NCI-H748 (cell line): ENCODE results near the gene CCDC89.
"Not testable (repeated sequence)": the region's sequence is repeated elsewhere in the genome, so short reads cannot be mapped to it uniquely, and the experiment has no call there.

ENCODE experiments used
- DNase-seq: peaks from one replicate; lab custom pipeline; 2025; ENCODE audit not compliant: unreplicated experiment; lab: John Stamatoyannopoulos, UW

The CCDC89 gene

DNA sequence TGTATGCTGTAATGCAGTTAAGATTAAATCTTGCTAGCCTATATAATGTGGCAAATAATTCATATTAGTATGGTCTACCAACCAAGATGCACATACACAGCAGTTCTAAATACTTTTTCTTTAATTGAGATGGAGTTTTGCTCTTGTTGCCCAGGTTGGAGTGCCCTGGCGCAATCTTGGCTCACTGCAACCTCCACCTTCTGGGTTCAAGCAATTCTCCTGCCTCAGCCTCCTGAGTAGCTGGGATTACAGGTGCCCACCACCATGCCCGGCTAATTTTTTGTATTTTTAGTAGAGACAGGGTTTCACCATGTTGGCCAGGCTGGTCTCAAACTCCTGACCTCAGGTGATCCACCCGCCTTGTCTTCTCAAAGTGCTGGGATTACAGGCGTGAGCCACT is 31.7 kb downstream of the CCDC89 start:
- DNase-seq, result not testable (repeated sequence)

GRCh38 chr11:85652786-85653447 is 33.1 kb downstream of the CCDC89 start:
- DNase-seq, result no peak

- no peak for DNase-seq
Measured at GRCh38 chr11:85651118-85651517, 34.9 kb downstream of the CCDC89 start.

- DNase-seq, result peak; percentile 89
Measured at GRCh38 chr11:85647604-85648299, 38.2 kb downstream of the CCDC89 start, which contains the start of gene TMEM126A. Gene TMEM126A (plus strand): TSS chr11:85647967. CDS start chr11:85650256, 2,289 bp downstream.

- DNase-seq, result no peak
Measured at GRCh38 chr11:85647078-85647477, 38.9 kb downstream of the CCDC89 start.

GRCh38 chr11:85643191-85643614 is 42.8 kb downstream of the CCDC89 start:
- no peak for DNase-seq

DNA sequence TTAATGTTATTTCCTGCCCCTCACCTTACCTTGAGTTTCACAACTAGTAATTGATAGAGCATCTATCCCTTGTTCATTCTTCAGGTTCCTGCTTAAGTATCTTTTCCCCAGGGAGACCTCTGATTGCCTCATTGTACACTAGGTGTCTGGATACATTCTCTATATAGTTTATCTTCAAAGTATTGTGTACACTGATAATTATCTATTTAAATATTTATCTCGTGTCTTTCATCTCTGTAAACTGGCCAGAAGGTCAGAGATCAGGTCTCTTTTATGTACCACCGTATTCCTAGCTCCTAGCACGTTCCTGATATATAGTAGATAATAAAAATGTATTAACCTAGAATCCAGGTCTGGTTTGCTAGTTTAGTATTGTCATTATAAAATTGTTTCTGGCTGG is 51.2 kb downstream of the CCDC89 start:
- DNase-seq, result no peak
